Esophagus muscularis mucosa (tissue), 4 donors: ENCODE measurements around the gene IFNLR1. TPM values are rescaled to one million over a fixed set of nuclear protein-coding genes. Genes with fewer than 3 reads are reported as not detected.

Experiments
- DNase-seq: peaks from one replicate; pipeline ENCODE4 v3.0.0-alpha.2; 2017; ENCODE audit errors: extremely low spot score
- H3K27ac ChIP-seq, 4 donors: fragments of 200-600 bp; sonication (generic); replicated peaks in 1 of 4; 1 replicate in 3 of 4; 2 replicates in 1 of 4; pipeline ENCODE4 v1.5.1; 2016 to 2019; ENCODE audit warnings: mild to moderate bottlenecking in 1 of 4
- H3K27me3 ChIP-seq, 4 donors: fragments of 200-600 bp; sonication (generic); one replicate each; pipeline versions ENCODE4 v1.5.1 to v1.6.0; 2016 to 2019
- H3K36me3 ChIP-seq, 4 donors: fragments of 200-600 bp; sonication (generic); one replicate each; pipeline ENCODE4 v1.5.1; 2016 to 2019
- H3K4me1 ChIP-seq, 4 donors: fragments of 200-600 bp; sonication (generic); one replicate each; pipeline ENCODE4 v1.5.1; 2016 to 2019
- H3K4me3 ChIP-seq, 4 donors: fragments of 200-600 bp; sonication (generic); 1 replicate in 2 of 4; 2 replicates in 2 of 4; pipeline ENCODE4 v1.5.1; 2016 to 2019; ENCODE audit warnings: mild to moderate bottlenecking in 4 of 4, moderate library complexity in 1 of 4
- H3K9me3 ChIP-seq, 4 donors: fragments of 200-600 bp; sonication (generic); 1 replicate in 3 of 4; 2 replicates in 1 of 4; pipeline ENCODE4 v1.5.1; 2016 to 2019
- CTCF ChIP-seq, 3 experiments: fragments of 200-600 bp in 2 of 3; fragments of 450-650 bp in 1 of 3; sonication (generic) in 2 of 3; IDR thresholded peaks; one replicate each; pipeline ENCODE4 v1.5.1; 2017 to 2019; ENCODE audit warnings: antibody characterized with exemption in 3 of 3, mild to moderate bottlenecking in 2 of 3, moderate library complexity in 1 of 3
- EP300 ChIP-seq: sonication (generic); formaldehyde crosslinking; IDR thresholded peaks from one replicate; pipeline ENCODE4 v1.6.1; 2017; ENCODE audit warnings: antibody characterized with exemption
- POLR2A ChIP-seq: fragments of 450-650 bp; IDR thresholded peaks from one replicate; pipeline ENCODE4 v1.6.1; 2017; ENCODE audit warnings: antibody characterized with exemption, moderate library complexity, mild to moderate bottlenecking, low read depth
- POLR2AphosphoS5 ChIP-seq, 2 donors: sonication (generic); formaldehyde crosslinking; IDR thresholded peaks; one replicate each; pipeline ENCODE4 v1.6.1; 2017; ENCODE audit warnings: antibody characterized with exemption in 2 of 2
- WGBS: methylation state at CpG from one replicate; pipeline ENCODE4 v1.1.5; 2018; 5-methylcytosine and 5-hydroxymethylcytosine counted together
- intact Hi-C: fragments of 100-400 bp; cut with DNase I; formaldehyde crosslinking; loops from one replicate; pipeline ENCODE4 v1.15.1; 2023
- total RNA-seq, 4 donors: library from RNA; depleted of rRNA; stranded (reverse); fragments of >200 nt; gene quantifications; one replicate each; pipeline versions ENCODE4 v1.1.0 to v1.2.1, GENCODE V29; 2016

Gene IFNLR1
- total RNA-seq, 4 donors from 2014 or later: 0.50 to 2.0 (median 1.2) TPM

GRCh38 chr1:24107462-24108138, 79.5 kb downstream of the IFNLR1 start:
- H3K9me3 ChIP-seq: no peaks in the 10 kb centered on the region
- TF ChIP-seq POLR2AphosphoS5 (IDR thresholded peaks at IDR 0.05) (no peak), CTCF (IDR thresholded peaks at IDR 0.05) (no peak), EP300 (no peak), POLR2A (no peak)
- no peaks in the 10 kb centered on the region for H3K27me3 ChIP-seq
- H3K4me3 ChIP-seq: no peak overlapping the region
- intact Hi-C loops: loop anchor here (2.0 kb wide), 1 partner anchor 37 kb away; no protein-coding TSS in a partner anchor
- WGBS: 95% methylated on average over 6 of the region's 18 CpGs
- peaks cover 29 to 74% (median 47%) of the 10 kb centered on the region in 4 donors for H3K4me1 ChIP-seq
- no peak for DNase-seq
- H3K27ac ChIP-seq: peak overlapping the region in 2 of 4 donors; percentile 43 to 60
- peaks cover 0 to 41% (median 0%) of the 10 kb centered on the region in 4 donors for H3K36me3 ChIP-seq

GRCh38 chr1:24105368-24106160, 81.5 kb downstream of the IFNLR1 start:
- intact Hi-C loops: no loop called here

GRCh38 chr1:24104854-24105253, 82.2 kb downstream of the IFNLR1 start:
- no peak for DNase-seq
- Histone ChIP-seq H3K27me3 (no peaks in the 10 kb centered on the region), H3K9me3 (no peaks in the 10 kb centered on the region), H3K4me3 (no peak overlapping the region), H3K4me1 (peaks cover 28 to 55% (median 39%) of the 10 kb centered on the region in 4 donors), H3K36me3 (peaks cover 0 to 41% (median 0%) of the 10 kb centered on the region in 4 donors), H3K27ac (peak overlapping the region in 2 of 4 donors; percentile 54 to 63)
- intact Hi-C loops: no loop called here
- no peak for TF ChIP-seq EP300
- WGBS: no CpG with 5 or more reads among the region's 7 CpGs

More at GRCh38 chr1:24105368-24106160, 81.5 kb downstream of the IFNLR1 start:
- 88% methylated on average over 12 of the region's 19 CpGs for WGBS
- DNase-seq: no peak
- Histone ChIP-seq H3K4me1 (peaks cover 31 to 62% (median 40%) of the 10 kb centered on the region in 4 donors), H3K9me3 (no peaks in the 10 kb centered on the region), H3K4me3 (no peak overlapping the region), H3K27ac (peak overlapping the region in 2 of 4 donors; percentile 41 to 54), H3K27me3 (no peaks in the 10 kb centered on the region), H3K36me3 (peaks cover 0 to 41% (median 0%) of the 10 kb centered on the region in 4 donors)
- TF ChIP-seq POLR2AphosphoS5 (IDR thresholded peaks at IDR 0.05) (no peak), EP300 (no peak), CTCF (IDR thresholded peaks at IDR 0.05) (no peak), POLR2A (no peak)

Other genes with a start within 250 kb of the IFNLR1 start
- gene PNRC2, start 227.5 kb downstream of the IFNLR1 start, total RNA-seq: 100 to 1,000 TPM in 3 of 4 donors, 10 to 100 TPM in 1; 93.3 to 156 (median 138) TPM
- gene SRSF10, start 207.0 kb downstream of the IFNLR1 start, total RNA-seq: 10 to 100 TPM; 53.6 to 89.7 (median 56.6) TPM
- 1 to 10 TPM in 2 of 4 donors, under 1 TPM in 2; 0.17 to 2.5 (median 1.4) TPM for gene MYOM3, start 75.2 kb downstream of the IFNLR1 start, total RNA-seq
- under 1 TPM in 1 of 4 donors, not detected in 3; 0.23 TPM for gene IL22RA1, start 44.1 kb downstream of the IFNLR1 start, total RNA-seq
- not detected for gene GRHL3, start 132.1 kb upstream of the IFNLR1 start, total RNA-seq
- 1 to 10 TPM; 2.2 to 5.6 (median 4.1) TPM for gene STPG1, start 226.5 kb upstream of the IFNLR1 start, total RNA-seq
- 10 to 100 TPM; 18.3 to 31.1 (median 26.6) TPM for gene NIPAL3, start 228.5 kb upstream of the IFNLR1 start, total RNA-seq